ENCODE measurements around the gene OR6B2. TPM values are rescaled to one million over a fixed set of nuclear protein-coding genes. Genes with fewer than 3 reads are reported as not detected.

OR6B2 gene
- total and polyA plus RNA-seq, 2 of the 4 experiments (the other 2 are of a cell fraction): not detected

DNA sequence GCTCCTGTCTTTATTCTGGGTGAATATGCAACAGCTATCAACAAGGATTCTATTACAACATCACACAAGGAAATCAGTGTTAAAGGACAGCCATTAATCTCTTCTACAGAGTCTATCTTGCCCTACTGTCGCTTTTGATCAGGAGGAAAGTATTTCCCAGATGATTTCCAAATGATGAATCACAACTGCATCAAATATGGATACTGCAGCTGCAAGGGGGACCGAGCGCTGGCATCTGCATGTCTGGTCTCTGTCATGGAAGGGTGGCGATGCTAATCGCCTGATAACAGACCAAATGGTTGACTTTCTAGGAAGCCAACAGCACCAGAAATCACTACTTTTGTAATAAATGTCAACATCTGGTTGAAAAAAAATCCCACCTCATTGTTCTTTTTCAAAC is 44.3 kb upstream of the OR6B2 start:
- CTCF ChIA-PET: interaction anchor here (1.8 kb wide), 1 partner anchor 13 kb away, joined by 8 read pairs; no protein-coding TSS in a partner anchor
- no peak overlapping the region for H4K91ac ChIP-seq (ENCODE audit: insufficient read depth, low read depth, low read length)
- H4K5ac ChIP-seq (ENCODE audit: low read depth, low read length): no peak overlapping the region
- no peaks in the 10 kb centered on the region for H4K20me1 ChIP-seq (ENCODE audit: insufficient read depth, low read length)
- H3K14ac ChIP-seq (replicated peaks; ENCODE audit: low read depth, low read length): no peak overlapping the region
- DNase-seq: no peak
- H3K4me2 ChIP-seq (ENCODE audit: low read depth, low read length): no peak overlapping the region
- no peak overlapping the region for H2AK9ac ChIP-seq (replicated peaks; ENCODE audit: low read depth, low read length, poor library complexity)
- H3K9ac ChIP-seq (ENCODE audit: low read depth, low read length): no peak overlapping the region
- H3K27ac ChIP-seq (ENCODE audit: insufficient read depth, low read length): no peak overlapping the region
- TF ChIP-seq BHLHE40 (IDR thresholded peaks at IDR 0.05; ENCODE audit: low read depth, low read length) (no peak), POLR2A (IDR thresholded peaks at IDR 0.05; ENCODE audit: low read depth, low read length) (no peak), RCOR1 (IDR thresholded peaks at IDR 0.05; ENCODE audit: insufficient replicate concordance, low read length) (no peak), RAD21 (IDR thresholded peaks at IDR 0.05; ENCODE audit: low read length) (no peak), NFE2L2 (IDR thresholded peaks at IDR 0.05; ENCODE audit: low read depth, low read length) (no peak), CEBPB (IDR thresholded peaks at IDR 0.05; ENCODE audit: low read depth, low read length) (no peak), FOS (IDR thresholded peaks at IDR 0.05; ENCODE audit: low read depth, low read length) (no peak)
- TF ChIP-seq, protein P1, sequence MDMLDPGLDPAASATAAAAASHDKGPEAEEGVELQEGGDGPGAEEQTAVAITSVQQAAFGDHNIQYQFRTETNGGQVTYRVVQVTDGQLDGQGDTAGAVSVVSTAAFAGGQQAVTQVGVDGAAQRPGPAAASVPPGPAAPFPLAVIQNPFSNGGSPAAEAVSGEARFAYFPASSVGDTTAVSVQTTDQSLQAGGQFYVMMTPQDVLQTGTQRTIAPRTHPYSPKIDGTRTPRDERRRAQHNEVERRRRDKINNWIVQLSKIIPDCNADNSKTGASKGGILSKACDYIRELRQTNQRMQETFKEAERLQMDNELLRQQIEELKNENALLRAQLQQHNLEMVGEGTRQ (IDR thresholded peaks at IDR 0.05; ENCODE audit: low read depth, low read length): no peak
- TF ChIP-seq, protein P2, sequence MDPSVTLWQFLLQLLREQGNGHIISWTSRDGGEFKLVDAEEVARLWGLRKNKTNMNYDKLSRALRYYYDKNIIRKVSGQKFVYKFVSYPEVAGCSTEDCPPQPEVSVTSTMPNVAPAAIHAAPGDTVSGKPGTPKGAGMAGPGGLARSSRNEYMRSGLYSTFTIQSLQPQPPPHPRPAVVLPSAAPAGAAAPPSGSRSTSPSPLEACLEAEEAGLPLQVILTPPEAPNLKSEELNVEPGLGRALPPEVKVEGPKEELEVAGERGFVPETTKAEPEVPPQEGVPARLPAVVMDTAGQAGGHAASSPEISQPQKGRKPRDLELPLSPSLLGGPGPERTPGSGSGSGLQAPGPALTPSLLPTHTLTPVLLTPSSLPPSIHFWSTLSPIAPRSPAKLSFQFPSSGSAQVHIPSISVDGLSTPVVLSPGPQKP (IDR thresholded peaks at IDR 0.05; ENCODE audit: borderline replicate concordance, low read depth, low read length): no peak
- no peaks in the 10 kb centered on the region for H3K4me1 ChIP-seq (ENCODE audit: control insufficient read depth, insufficient read depth, low read length)
- intact Hi-C loops (cut with micrococcal nuclease): no loop called here
- no peak overlapping the region for H3K56ac ChIP-seq (ENCODE audit: extremely low read depth, insufficient read depth, low read length)
- no peak overlapping the region for H3K4me3 ChIP-seq (ENCODE audit: insufficient read depth, low read depth, low read length)
- no peak overlapping the region for H2BK5ac ChIP-seq (ENCODE audit: low read depth, low read length, poor library complexity, severe bottlenecking)
- POLR2A ChIA-PET (ENCODE audit: unreplicated experiment): interaction anchor here (0.6 kb wide), 1 partner anchor 18 kb away, joined by 16 read pairs; no protein-coding TSS in a partner anchor
- no peak overlapping the region for H3K4ac ChIP-seq (ENCODE audit: low read depth, low read length)
- no CpG with 5 or more reads among the region's 5 CpGs for WGBS, 2 experiments (ENCODE audit: extremely low coverage in 2 of 2, insufficient read length in 1 of 2)
- H3K18ac ChIP-seq (ENCODE audit: low read depth, low read length): no peak overlapping the region
- ATAC-seq (ENCODE audit: low read depth): no peak
- H3K23ac ChIP-seq (ENCODE audit: low read depth, low read length): no peak overlapping the region
- no peak overlapping the region for H2BK120ac ChIP-seq (ENCODE audit: low read depth, low read length)
- dilution Hi-C loops (cut with HindIII; ENCODE audit: low sequenced_read_pairs, unreplicated experiment): no loop called here
- no peak overlapping the region for H4K8ac ChIP-seq (ENCODE audit: low read depth in 2 of 2, low read length in 2 of 2)
- H3K79me1 ChIP-seq (ENCODE audit: low read depth in 1 of 2, low read length in 2 of 2): no peaks in the 10 kb centered on the region
- no peaks in the 10 kb centered on the region for H3K9me1 ChIP-seq (ENCODE audit: insufficient read depth, low read length)
- no peak overlapping the region for H2AFZ ChIP-seq (replicated peaks; ENCODE audit: low read length, poor library complexity)
- in situ Hi-C loops (cut with MboI; ENCODE audit: low sequenced_read_pairs): no loop called here
- no peaks in the 10 kb centered on the region for H3K36me3 ChIP-seq (ENCODE audit: control insufficient read depth, insufficient read depth, low read length)
- H2BK20ac ChIP-seq (ENCODE audit: low read depth, low read length): no peak overlapping the region
- H2BK15ac ChIP-seq (ENCODE audit: low read depth, low read length): no peak overlapping the region
- 0 out of 2 replicates have a peak, but pooled peaks cover 5% of the 10 kb centered on the region for H3K9me3 ChIP-seq (ENCODE audit: control insufficient read depth, insufficient read depth, low read length)
- H2AK5ac ChIP-seq (ENCODE audit: low read depth, low read length): no peak overlapping the region
- no peaks in the 10 kb centered on the region for H3K27me3 ChIP-seq (ENCODE audit: control insufficient read depth, insufficient read depth, low read length)
- no TSS peak for BruUV-seq (replicated peaks)
